Psoas muscle (tissue), 8 donors: ENCODE measurements around the gene SLC35A2. TPM values are rescaled to one million over a fixed set of nuclear protein-coding genes. Genes with fewer than 3 reads are reported as not detected.

ENCODE experiments used
- ATAC-seq, 4 donors: fragments of 200-7000 bp; cut with Tn5 transposase; one replicate each; pipeline ENCODE4 v1.9.1; 2020; ENCODE audit warnings: moderate library complexity in 3 of 4, mild to moderate bottlenecking in 2 of 4
- DNase-seq, 2 donors: peaks; one replicate each; pipeline ENCODE4 v3.0.0-alpha.2; 2020
- H3K27ac ChIP-seq: fragments of 200-600 bp; one replicate; pipeline ENCODE4 v1.8.0; 2022
- H3K27me3 ChIP-seq, 3 donors: fragments of 200-600 bp in 1 of 3; one replicate each; pipeline versions ENCODE4 v1.6.1 to v1.8.0; 2013 to 2022; ENCODE audit warnings: low read length in 2 of 3, mild to moderate bottlenecking in 2 of 3, moderate library complexity in 1 of 3; ENCODE audit not compliant: insufficient read depth in 3 of 3
- H3K36me3 ChIP-seq, 2 donors: fragments of 200-600 bp in 1 of 2; one replicate each; pipeline versions ENCODE4 v1.6.1 to v1.8.0; 2013 to 2022; ENCODE audit warnings: low read depth in 1 of 2, mild to moderate bottlenecking in 1 of 2, moderate library complexity in 1 of 2; ENCODE audit not compliant: insufficient read depth in 1 of 2
- H3K4me1 ChIP-seq: fragments of 200-600 bp; one replicate; pipeline ENCODE4 v1.8.0; 2022
- H3K4me3 ChIP-seq: fragments of 200-600 bp; one replicate; pipeline ENCODE4 v1.8.0; 2022; ENCODE audit warnings: mild to moderate bottlenecking
- H3K9me3 ChIP-seq: fragments of 200-600 bp; one replicate; pipeline ENCODE4 v1.8.0; 2022
- CTCF ChIP-seq: fragments of 200-600 bp; IDR thresholded peaks from one replicate; pipeline ENCODE4 v1.8.0; 2022; ENCODE audit warnings: antibody characterized with exemption
- WGBS, 3 donors: extraction: QIAGEN DNeasy Blood & Tissue Kit; methylation state at CpG; one replicate each; pipeline versions ENCODE4 v1.1.6 to v1.1.7; 2013; 5-methylcytosine and 5-hydroxymethylcytosine counted together
- intact Hi-C, 2 donors: fragments of 100-400 bp; cut with DNase I; formaldehyde crosslinking; loops; one replicate each; pipeline versions ENCODE4 v1.11.0 to v1.14.2; 2022
- polyA plus RNA-seq, 3 donors: library from polyadenylated mRNA; stranded (reverse); fragments of 200-250 nt; gene quantifications; one replicate each; pipeline ENCODE4 v1.2.3, GENCODE V29; 2013
- total RNA-seq, 4 donors: library from RNA; stranded (reverse); fragmentation: NEBNext Ultra II Directional in 2 of 4; extraction: Animal tissue kit (Norgen Biotek cat#: 25700) in 2 of 4; gene quantifications; one replicate each; pipeline versions ENCODE4 v1.2.1 to v1.2.4, GENCODE V29; 2021 to 2023
- donor health status: healthy with polysubstance abuse.
- donor health status: DM: no; HTN: no; CAD: no; lungs with moderate emphysema.
- donor health status: Bipolar disorder and iron deficiency.
- donor health status: healthy.
- donor health status: DM: yes; HTN: yes; CAD: no.
- donor health status: DM: no; HTN: no; CAD: no.
- donor health status: DM: no; HTN: no; CAD: no.
- donor health status: DM: yes; HTN: yes; CAD: no.

SLC35A2 gene
- total and polyA plus RNA-seq, 7 donors, result 8.8 to 26.1 (median 13.2) TPM

GRCh38 chrX:48901069-48901468, 10.4 kb downstream of the SLC35A2 start:
- Histone ChIP-seq H3K27ac (no peak overlapping the region), H3K4me1 (no peaks in the 10 kb centered on the region), H3K27me3 (no peaks in the 10 kb centered on the region), H3K36me3 (peaks cover 4 to 47% of the 10 kb centered on the region in 2 donors), H3K4me3 (no peak overlapping the region), H3K9me3 (no peaks in the 10 kb centered on the region)
- TF ChIP-seq CTCF, result no peak
- WGBS, 3 donors, result 77 to 92% (median 87%) methylated on average over 6 to 7 of the region's 7 CpGs
- ATAC-seq, result no peak
- no peak for DNase-seq
- intact Hi-C loops, result no loop called here

- 76 to 83% (median 77%) methylated on average over 8 of the region's 8 CpGs for WGBS, 3 donors
Measured at GRCh38 chrX:48899078-48899410, 12.4 kb downstream of the SLC35A2 start.

GRCh38 chrX:48897625-48898306, 13.7 kb downstream of the SLC35A2 start, which contains the start of the genes PQBP1 and TIMM17B:
TSS of gene PQBP1 (plus strand) at chrX:48897930. CDS start at chrX:48898510, 580 bp downstream.
TSS of gene TIMM17B (minus strand) at chrX:48897768. CDS start at chrX:48897749, 19 bp downstream.
- Histone ChIP-seq H3K9me3 (no peaks in the 10 kb centered on the region), H3K4me3 (peak within 1 kb of the TSS; percentile 85), H3K27ac (peak within 1 kb of the TSS; percentile 96), H3K36me3 (peaks cover 4 to 49% of the 10 kb centered on the region in 2 donors), H3K4me1 (no peaks in the 10 kb centered on the region), H3K27me3 (no peaks in the 10 kb centered on the region)
- ATAC-seq, result peak; percentile 94 to 95 (median 95)
- peak; percentile 88 to 94 for DNase-seq
- intact Hi-C loops, result no loop called here
- WGBS, 3 donors, result 0 to 38% (median 0%) methylated on average over 42 to 49 of the region's 49 CpGs
- TF ChIP-seq CTCF, result no peak

More at GRCh38 chrX:48899078-48899410, 12.4 kb downstream of the SLC35A2 start:
- no peaks in the 10 kb centered on the region for H3K27me3 ChIP-seq
- no peaks in the 10 kb centered on the region for H3K4me1 ChIP-seq
- no peak for DNase-seq
- H3K36me3 ChIP-seq, result peaks cover 4 to 51% of the 10 kb centered on the region in 2 donors
- no peak for ATAC-seq
- TF ChIP-seq CTCF, result no peak
- H3K9me3 ChIP-seq, result no peaks in the 10 kb centered on the region
- intact Hi-C loops, result no loop called here
- no peak overlapping the region for H3K4me3 ChIP-seq
- peak overlapping the region; percentile 96 for H3K27ac ChIP-seq

GRCh38 chrX:48897157-48897624, 14.3 kb downstream of the SLC35A2 start:
- DNase-seq (peak; percentile 81 to 87), ATAC-seq (peak; percentile 57 to 71 (median 64))
- Histone ChIP-seq H3K9me3 (no peaks in the 10 kb centered on the region), H3K27me3 (no peaks in the 10 kb centered on the region), H3K27ac (peak overlapping the region; percentile 96), H3K4me3 (peak overlapping the region; percentile 85), H3K4me1 (no peaks in the 10 kb centered on the region), H3K36me3 (peaks cover 4 to 44% of the 10 kb centered on the region in 2 donors)
- 1 to 26% (median 1%) methylated on average over 20 to 38 of the region's 38 CpGs for WGBS, 3 donors
- TF ChIP-seq CTCF, result no peak
- intact Hi-C loops, result no loop called here
